DMS53 (cell line): Measurements from ENCODE around the gene ARNT2.
A peak's percentile ranks its signal among the peaks of the same experiment; 100 is the strongest.
"Not testable (repeated sequence)": the region's sequence is repeated elsewhere in the genome, so short reads cannot be mapped to it uniquely, and the experiment has no call there.

ENCODE experiments used
- DNase-seq: peaks from one replicate; lab custom pipeline; 2025; lab: John Stamatoyannopoulos, UW

Gene ARNT2

DNA sequence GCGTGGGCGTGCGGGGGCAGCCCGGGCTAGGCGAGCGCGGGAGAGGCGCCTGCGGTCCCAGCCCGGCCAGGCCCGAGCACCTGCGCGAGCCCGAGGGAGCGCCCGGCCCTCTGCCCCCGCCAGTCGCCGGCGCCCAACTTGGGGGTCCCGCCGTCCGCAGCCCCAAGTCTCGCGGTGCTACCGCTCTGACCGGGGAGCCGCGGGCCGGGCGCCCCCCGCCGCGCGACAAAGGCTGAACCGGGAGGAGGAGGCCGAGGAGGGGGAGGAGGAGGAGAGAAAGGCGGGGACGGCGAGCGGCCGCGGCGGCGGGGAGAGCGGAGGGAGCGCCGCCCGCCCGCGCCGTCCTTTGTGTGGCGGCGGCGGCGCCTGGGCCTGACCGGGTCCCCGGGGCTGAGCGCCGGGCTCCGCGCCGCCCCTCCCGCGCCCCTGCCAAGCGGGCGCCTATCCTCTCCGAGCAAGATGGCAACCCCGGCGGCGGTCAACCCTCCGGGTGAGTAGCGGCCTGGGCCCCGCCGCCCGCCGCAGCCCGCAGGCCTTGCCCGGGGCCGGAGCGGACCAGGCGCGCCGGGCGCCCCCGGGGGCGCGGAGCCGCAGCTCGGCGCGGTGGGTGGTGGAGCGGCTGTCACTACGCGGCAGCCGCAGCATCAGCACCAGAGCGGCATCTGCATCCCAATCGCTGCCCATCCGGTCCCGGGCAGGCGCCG is at the start of gene ARNT2:
TSS of gene ARNT2 (plus strand) at position 326 of the 704 bp plus-strand sequence. CDS start at position 460, 134 bp downstream.
- peak; percentile 65 for DNase-seq

DNA sequence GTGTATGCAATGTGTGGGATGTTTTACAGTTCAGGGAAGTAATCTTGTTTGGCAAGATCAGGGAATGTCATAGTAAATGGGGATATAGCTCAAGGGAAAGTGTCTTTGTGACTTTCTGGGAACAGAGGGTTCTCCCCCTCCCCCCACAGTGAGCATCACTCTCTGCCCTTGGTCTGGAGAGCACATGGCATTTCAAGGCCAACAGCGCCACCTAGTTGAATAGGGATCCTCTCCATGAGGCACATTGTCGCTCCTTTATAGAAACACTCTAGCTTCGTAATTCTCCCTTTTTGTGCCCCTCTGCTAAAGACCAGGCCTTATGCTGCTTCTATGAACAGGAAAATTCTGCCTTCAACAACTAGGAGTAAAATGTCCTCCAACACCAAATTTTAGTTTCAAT is 37.1 kb upstream of the ARNT2 start:
- DNase-seq: peak; percentile 75

DNA sequence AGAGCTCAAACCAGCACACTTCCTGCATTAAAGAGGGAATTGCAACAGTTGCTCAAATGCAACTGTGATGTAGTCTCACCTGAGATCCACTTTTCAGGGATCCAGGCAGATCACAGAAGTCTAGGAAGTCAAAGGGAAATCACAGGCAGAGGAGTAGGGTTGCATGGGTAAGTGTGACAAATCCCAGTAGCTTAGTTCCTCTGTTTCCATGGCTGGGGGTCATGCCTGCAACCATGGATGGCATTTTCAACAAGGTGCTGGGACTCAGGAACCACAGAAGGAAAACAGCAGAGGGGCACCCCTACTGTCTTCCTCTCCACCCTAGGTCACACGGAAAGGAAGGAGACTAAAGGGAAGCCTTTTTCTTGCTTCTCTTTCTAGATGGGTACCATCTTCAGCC is 36.5 kb upstream of the ARNT2 start:
- DNase-seq: peak; percentile 2

DNA sequence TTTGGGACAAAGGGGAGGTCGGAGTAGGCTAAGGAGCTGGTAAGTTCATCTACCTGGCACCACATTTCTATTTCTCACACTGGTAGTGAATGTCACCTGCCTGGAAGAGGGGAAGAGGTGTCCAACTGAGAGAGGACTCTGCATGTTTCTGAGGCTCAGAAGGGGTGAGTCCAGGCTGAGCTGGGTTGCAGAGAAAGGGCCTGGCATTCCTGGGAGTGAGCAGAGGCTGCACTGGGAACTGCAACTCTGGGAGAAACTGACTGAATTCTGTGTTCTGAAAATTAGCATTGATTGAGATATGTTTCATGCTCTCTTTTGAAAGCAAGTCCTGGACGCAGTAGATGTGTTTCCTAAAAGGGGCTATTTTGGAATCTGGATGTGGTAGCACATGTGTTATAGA is 32.3 kb upstream of the ARNT2 start:
- DNase-seq: no peak

DNA sequence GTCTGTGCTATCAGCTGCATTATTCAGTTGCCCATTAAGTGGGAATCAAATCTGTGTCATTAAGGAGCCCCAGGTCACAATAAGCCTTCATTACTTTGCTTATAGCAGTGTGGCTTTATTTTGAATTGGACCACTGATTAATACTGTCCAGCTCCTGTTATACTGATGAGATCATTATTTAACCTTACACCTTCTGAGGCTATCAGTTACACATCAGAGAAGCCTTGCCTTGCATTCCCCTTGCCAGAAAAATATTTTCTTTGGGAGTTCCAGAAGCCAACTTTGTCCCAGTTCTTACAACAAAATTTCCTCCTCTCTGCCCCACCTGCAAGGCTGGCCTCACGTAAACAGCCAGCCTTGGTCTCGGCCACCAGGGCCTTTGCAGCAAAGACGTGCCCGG is 29.7 kb upstream of the ARNT2 start:
- DNase-seq: no peak

DNA sequence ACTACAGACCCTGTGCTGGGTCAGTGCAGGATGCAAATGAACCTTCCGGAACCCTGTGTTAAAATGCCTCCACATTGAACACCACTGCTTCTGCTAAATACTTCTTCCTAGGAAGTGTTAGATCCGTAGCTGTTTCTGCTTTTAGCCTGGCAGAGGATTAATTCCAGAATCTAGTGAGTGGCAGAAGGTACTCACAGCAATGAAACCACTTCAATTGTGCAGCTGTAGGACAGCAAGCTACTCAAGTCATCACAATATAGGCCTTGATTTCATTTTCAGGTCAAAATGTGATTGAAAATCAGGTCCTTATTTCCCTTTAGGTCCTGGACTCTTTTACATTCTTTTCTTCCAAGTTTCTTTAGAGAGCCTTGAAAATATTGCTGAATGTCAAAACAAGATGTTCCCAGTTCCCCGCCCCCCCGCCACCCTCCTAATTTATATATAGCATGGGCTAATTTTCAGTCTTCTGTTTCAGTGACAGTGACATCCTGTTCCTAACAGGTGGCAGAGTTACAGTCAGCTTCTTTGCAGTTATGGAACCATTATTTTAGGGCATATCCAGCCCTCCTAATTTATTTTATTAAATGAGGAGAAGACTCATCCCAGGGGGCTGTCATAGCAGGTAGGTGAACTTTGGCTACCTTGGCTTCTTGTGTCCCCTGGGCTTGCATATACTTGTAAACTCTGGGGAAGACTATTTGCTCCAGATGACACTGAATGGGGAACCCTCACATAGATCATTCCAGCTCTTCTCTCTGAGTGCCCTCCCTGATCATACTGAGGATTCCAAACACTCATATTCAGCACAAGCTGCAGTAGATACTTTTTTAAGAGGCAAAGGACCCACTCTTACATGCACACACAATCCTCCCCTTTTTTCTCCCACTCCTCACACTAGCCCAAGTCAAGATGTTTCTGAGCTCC is 28.0 kb upstream of the ARNT2 start:
- DNase-seq: no peak

DNA sequence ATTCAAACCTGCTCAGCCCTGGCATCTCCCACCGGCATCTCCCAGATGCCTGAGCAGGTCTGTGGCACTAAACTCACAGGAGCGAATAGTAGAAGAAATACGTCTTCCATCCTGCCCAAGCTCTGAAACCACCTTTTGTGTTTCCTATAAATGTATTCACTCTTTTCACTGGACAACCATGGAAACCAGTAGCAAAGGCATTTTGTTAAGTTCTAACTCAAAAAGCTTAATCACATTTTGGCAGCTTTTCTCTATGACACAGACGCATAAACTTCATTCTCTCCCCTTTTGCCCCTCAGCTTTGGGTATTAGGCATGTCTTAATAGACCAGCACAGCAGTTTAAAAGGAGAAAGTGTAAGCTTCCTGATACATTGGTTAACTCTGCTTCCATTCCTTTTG is 24.5 kb upstream of the ARNT2 start:
- DNase-seq: no peak

DNA sequence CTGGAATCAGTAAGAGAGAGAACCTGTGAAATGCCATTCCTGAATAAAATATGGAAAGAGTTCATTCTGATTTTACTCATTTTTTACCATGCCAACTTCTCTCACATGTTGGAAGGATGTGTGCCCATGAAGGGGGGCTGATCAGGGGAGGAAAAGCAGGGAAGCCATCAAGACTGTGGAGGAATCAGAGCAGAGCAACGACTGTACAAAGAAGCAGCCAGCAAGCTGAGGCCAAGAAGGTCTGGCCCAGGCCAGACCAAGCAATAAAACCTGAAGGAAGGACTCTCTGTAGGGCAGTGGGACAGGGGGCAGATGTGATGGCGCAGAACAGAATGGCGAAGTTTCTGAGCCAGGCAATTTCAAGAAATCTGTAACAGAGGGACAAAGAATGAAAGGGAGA is 24.0 kb upstream of the ARNT2 start:
- DNase-seq: no peak

DNA sequence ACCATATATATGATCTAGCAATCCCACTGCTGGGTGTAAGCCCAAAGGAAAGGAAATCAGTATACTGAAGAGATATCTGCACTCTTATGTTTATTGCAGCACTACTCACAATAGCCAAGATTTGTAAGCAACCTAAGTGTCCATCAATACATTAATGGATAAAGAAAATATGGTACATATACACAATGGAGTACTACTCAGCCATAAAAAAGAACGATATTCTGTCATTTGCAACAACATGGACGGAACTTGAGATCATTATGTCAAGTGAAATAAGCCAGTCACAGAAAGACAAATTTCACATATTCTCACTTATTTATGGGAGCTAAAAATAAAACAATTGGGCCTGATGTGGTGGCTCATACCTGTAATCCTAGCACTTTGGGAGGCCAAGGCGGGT is 21.9 kb upstream of the ARNT2 start:
- no peak for DNase-seq

DNA sequence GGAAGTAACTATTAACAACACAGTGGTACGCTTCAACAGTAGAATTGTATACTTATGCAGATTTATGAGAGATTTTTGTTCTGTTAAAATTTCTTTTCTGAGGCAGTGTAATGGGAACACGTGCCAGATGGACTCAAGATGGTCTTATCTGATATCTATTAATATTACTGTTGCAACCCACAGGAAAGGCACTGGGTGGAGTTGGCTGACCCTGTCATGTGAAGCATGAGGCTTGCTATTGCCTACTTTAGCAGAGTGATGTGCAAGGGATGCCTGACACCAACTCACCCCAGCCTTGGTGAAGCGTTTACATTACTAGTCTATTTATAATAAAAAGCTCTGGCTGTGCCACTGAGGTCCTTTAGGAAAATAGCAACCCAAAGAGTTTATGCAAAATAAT is 19.8 kb upstream of the ARNT2 start:
- no peak for DNase-seq

DNA sequence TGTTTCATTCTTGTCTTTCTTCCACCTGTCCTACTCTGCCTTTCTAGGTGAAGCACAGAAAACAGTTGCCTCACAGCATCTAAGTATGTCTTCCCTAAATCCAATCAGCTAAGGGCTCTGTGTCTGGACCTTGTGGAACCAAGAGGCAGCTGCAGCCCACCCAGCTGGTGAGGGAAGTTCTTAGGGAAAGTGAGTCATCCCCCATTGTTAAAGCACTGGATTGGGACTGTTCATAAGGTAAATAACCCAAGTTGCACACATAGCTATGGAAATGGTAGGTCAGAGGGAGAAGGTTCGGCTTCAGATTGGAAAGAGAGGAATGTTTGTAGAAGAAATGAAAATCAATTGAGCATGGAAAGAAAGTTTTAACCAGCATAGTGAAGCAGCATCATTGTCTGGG is 18.0 kb upstream of the ARNT2 start:
- DNase-seq: no peak

DNA sequence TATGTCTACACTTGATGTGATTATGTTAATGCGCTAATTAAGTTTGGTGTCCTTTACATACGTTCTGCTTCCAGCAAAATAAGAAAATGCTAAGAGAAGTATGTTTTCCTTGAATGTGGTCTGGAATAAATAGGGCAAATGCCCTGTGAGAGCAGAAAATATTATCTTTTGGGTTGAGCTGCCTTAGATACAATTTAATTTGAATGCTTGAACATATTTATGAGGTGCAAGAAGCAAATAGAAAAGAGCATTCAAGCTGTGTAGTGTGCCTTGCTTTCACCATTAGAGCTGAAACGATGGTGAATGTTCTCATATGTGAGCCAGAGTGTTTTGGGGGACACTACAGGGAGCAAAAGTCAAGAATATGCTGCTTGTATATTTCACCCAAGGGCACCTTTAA is 15.9 kb upstream of the ARNT2 start:
- no peak for DNase-seq

DNA sequence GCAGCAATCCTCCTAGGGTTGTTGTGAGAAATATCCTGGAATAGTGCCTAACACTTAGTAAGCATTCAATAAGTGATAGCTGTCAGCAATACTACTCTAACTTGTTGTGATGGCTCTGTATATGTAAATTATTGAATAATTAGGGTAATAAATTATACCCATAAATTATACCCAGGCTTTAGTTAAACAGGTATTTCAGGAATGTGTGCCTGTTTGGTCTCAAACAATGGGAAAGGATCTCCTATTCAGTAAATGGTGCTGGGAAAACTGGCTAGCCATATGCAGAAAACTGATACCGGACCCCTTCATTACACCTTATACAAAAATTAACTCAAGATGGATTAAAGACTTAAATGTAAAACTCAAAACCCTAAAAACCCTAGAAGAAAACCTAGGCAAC is 14.8 kb upstream of the ARNT2 start:
- no peak for DNase-seq

DNA sequence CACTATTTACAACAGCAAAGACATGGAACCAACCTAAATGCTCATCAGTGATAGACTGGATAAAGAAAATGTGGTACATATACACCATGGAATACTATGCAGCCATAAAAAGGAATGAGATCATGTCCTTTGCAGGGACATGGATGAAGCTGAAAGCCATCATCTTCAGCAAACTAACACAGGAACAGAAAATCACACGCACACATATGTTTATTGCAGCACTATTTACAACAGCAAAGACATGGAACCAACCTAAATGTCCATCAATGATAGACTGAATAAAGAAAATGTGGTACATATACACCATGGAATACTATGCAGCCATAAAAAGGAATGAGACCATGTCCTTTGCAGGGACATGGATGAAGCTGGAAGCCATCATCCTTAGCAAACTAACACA is 13.2 kb upstream of the ARNT2 start:
- not testable (repeated sequence) for DNase-seq

DNA sequence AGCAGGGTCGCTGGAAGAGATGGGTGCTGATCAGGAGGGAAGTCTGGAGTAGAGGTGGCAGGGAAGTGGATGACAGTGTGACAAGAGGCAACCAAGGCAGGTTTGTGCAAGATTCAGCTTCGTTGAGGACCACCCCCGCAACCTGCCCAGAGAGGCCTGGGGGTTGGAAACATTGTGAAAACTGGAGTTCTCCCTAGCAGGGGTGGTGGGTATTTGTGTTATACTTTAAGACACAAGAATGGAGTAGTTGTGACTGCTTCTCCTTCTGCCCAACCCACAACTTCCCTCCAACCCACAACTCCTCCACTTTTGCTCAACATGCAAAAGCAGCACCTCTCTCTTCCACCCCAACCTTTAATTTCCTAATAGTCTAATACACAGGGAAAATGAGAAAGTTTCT is 8.6 kb upstream of the ARNT2 start:
- DNase-seq: no peak

DNA sequence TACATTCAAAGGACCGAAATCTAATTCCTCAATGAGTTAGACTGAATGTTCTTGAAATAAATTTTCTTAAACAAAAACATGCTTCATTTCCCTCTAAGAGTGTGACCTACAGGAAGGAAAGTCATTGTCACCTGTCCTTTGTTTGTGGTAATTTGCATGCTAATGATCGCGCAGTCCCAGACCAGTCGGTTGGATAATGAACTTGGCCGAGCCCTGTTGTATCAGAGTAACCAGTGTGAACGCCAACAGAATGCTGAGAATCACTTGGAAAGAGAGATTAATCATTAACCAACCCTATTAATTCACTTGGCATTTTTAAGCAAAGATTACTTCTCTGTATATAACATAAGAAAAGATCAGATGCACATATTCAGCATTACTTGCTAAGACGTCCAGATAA is 8.1 kb upstream of the ARNT2 start:
- DNase-seq: no peak

DNA sequence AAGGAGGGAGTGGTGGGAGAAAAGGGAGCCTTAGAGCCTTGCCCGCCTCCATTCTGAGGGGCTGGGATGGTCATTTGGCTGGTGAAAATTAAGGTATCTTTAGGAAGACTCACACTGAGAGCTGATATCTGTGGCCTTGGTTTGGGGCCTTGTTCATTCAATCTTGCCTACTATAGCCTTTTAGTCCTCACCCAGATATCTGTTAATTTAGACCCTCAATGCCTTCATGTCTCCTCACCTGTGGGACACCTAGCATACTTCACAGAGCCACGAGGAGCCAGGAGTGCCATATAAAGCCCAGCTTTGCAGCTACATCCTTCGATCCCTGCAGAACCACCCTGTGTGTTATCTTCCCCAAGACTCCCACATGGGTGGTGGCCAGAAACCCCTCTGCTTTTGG is 4.7 kb upstream of the ARNT2 start:
- DNase-seq: no peak

DNA sequence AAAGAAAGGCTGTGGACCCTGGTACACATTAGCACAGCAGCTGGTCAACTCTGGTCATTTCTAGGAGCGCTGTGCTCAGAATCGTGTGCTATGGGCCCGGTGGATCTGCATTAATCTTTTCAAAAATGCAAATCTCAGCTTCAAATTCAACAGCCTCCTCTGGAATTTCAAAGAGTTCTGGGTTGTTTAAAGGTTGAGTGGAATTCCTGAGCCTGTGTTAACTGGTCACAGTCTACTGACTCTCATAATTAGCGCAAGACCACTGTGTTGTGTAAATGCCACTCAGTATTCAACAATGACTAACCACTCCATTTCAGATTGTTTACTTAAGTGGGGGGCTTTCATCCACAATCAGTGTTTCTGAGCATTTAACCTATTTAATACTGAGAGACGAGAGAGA is 2.7 kb upstream of the ARNT2 start:
- no peak for DNase-seq

DNA sequence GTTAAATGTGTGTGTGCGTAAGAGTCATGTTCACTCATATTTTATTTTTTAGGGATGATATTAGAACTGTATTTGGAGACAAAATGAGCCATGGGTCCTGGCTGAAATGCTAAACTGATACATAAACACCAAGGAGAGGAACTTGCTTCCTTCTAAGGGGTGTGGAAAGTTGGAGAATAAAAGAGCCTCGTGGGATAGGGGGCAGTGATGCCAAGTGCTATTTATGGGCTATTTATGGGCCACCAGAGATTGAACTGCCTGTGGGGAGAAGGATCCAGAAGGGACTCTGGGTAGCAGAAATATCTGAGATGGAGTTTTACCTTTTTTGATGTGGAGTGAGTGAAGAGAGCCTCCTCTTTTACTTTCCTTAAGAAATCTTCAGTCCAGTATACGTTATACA is 1.8 kb upstream of the ARNT2 start:
- DNase-seq: no peak

DNA sequence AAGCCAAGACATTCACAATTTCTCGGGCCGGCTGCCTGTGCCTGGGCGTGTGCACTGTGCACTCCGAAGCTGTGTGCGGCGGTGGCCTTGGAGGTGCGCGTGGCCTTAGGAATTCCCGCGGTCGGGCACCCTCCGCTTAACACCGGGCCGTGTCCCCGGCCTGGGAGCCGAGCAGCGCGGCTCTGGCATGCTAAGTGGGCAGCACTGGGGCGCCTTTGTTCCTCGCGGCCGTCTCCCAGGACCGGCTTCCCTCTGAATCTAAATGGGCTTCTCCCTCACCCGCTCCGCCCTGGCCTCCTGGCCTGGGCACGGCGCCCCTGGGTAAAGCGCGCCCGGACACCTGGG is 498 bp upstream of the ARNT2 start:
- DNase-seq: peak; percentile 65

DNA sequence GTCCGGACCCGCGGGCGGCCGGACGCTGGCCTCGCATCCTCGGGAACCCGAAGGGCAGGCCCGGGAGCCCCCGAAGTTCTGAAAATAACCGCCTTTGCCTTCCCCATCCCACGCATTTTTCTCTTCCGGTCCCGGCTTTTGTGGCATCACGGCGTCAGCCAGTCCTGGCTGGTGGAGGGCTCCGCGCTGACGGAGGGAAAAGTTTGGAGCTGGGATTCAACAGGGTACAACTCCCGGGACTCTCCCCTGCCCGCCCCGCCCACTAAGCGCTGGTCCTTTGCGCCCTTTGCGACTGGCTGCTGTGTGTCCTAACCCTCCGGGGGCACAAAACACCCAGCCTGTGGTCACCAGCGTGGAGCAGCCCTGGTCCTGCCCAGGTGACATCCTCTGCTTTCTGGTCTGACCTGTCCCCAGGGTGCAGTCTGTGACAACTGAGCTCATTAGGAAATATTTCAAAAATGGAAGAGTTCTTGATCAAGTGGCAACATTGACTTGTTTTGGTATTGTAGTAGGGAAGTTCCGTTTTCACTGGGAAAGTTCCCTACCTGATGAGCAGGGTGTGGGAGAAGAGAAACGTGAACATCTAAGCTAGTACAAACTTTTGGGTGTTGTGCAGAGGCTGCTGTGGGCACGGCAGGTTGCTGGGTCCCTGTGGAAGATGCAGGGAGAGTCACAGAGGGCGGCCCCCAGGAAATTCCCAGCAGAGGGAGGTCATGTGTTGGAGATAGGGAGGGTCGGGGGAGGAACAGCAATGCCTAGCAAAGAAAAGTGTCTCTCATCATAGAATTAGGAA is 775 bp downstream of the ARNT2 start:
- peak; percentile 46 for DNase-seq

DNA sequence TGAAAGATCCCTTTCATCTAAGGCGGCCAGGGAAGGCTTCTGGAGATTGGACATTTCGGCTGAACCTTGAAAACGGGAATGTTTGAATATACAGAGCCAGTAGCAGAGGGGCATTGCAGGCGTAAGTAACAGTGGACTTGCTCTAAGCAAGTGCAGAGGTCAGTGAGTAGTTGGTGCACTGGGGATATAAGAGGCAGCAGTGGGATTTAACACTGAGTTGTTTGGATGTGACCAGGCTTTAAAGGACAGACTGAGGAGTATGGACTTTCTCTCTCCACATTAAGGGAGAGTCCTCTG is 1.3 kb downstream of the ARNT2 start:
- no peak for DNase-seq

DNA sequence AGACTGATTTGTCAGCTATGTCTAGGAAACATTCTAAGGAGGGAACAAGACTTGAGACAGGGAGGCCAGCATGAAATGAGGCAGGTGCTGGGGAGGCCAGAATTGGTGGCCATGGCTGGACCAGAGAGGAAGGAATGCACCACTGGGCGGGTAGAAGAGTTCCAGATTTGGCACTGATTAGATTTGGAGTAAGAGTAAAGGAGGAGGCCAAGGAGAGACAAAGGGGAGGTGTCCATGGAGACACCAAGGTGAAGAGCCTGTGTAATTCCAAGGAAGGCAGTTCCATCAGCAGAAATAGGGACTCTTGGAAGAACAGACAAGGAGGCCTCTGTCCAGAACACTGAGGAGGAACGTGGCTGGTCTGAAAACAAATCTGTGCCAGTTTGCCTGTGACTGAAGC is 1.8 kb downstream of the ARNT2 start:
- no peak for DNase-seq
